GM21528 (cell line): Measurements from ENCODE around the gene DUSP21.
"Not testable (repeated sequence)": the region's sequence is repeated elsewhere in the genome, so short reads cannot be mapped to it uniquely, and the experiment has no call there.

Experiments used
- ATAC-seq: cut with Tn5 transposase; IDR thresholded peaks from one replicate; pipeline ENCODE4 v1.9.1; 2021; ENCODE audit warnings: mild to moderate bottlenecking, moderate library complexity; ENCODE audit not compliant: unreplicated experiment, low FRiP score

DUSP21 gene

GRCh38 chrX:44875185-44875489 lies 31.3 kb downstream of the DUSP21 start:
- no peak for ATAC-seq

GRCh38 chrX:44876086-44876485 lies 32.3 kb downstream of the DUSP21 start:
- ATAC-seq, result no peak

- ATAC-seq, result no peak
Observed at GRCh38 chrX:44876767-44877166, 32.9 kb downstream of the DUSP21 start.

GRCh38 chrX:44878780-44879179 lies 35.0 kb downstream of the DUSP21 start:
- ATAC-seq, result no peak

- ATAC-seq, result no peak
Observed at GRCh38 chrX:44881549-44881948, 37.7 kb downstream of the DUSP21 start.

GRCh38 chrX:44882635-44883034 lies 38.8 kb downstream of the DUSP21 start:
- ATAC-seq, result no peak

GRCh38 chrX:44884944-44885343 lies 41.1 kb downstream of the DUSP21 start:
- ATAC-seq, result no peak

- no peak for ATAC-seq
Observed at GRCh38 chrX:44889824-44890223, 46.0 kb downstream of the DUSP21 start.

- no peak for ATAC-seq
Observed at GRCh38 chrX:44890247-44890646, 46.4 kb downstream of the DUSP21 start.

GRCh38 chrX:44890687-44891086 lies 46.9 kb downstream of the DUSP21 start:
- ATAC-seq, result not testable (repeated sequence)

GRCh38 chrX:44891642-44892041 lies 47.8 kb downstream of the DUSP21 start:
- no peak for ATAC-seq
